SK-N-MC (cell line): Measurements from ENCODE around the gene DNAJB11.
A peak's percentile ranks its signal among the peaks of the same experiment; 100 is the strongest.
"Not testable (repeated sequence)": the region's sequence is repeated elsewhere in the genome, so short reads cannot be mapped to it uniquely, and the experiment has no call there.

ENCODE experiments used
- DNase-seq: peaks from one replicate; pipeline ENCODE4 v3.0.0-alpha.2; 2011; ENCODE audit warnings: low read depth, low spot score
- H3K27ac ChIP-seq: fragments of 200-600 bp; sonication (generic); 2 replicates; pipeline ENCODE4 v1.5.1; 2016; ENCODE audit warnings: mixed run types
- H3K36me3 ChIP-seq: fragments of 200-600 bp; sonication (generic); 2 replicates; pipeline ENCODE4 v1.6.1; 2017; ENCODE audit warnings: antibody characterized with exemption, low read length, mixed read lengths; ENCODE audit not compliant: insufficient read depth
- H3K4me3 ChIP-seq: fragments of 200-600 bp; sonication (generic); 2 replicates; pipeline ENCODE4 v1.5.1; 2016
- H3K9ac ChIP-seq: fragments of 200-600 bp; sonication (generic); 2 replicates; pipeline ENCODE4 v1.8.0; 2017; ENCODE audit warnings: mixed run types, mixed read lengths; ENCODE audit not compliant: insufficient read length
- H3K9me3 ChIP-seq: fragments of 200-600 bp; sonication (generic); 2 replicates; pipeline ENCODE4 v1.6.1; 2017; ENCODE audit warnings: low read depth, mild to moderate bottlenecking, antibody characterized with exemption, low read length, moderate library complexity, mixed read lengths
- EZH2 ChIP-seq: fragments of 200-600 bp; sonication (generic); IDR thresholded peaks from one replicate; pipeline ENCODE4 v1.6.1; 2017; ENCODE audit warnings: antibody characterized with exemption
- FOXP2 ChIP-seq: optimal IDR thresholded peaks from 2 replicates; pipeline ENCODE3; 2011; ENCODE audit warnings: mild to moderate bottlenecking, moderate library complexity; ENCODE audit not compliant: insufficient read depth; ENCODE audit errors: extremely low read length, control extremely low read depth
- POLR2AphosphoS5 ChIP-seq: IDR thresholded peaks from 2 replicates; pipeline ENCODE4 v1.6.1; 2012; ENCODE audit warnings: mild to moderate bottlenecking, low read depth, low read length, borderline replicate concordance

DNAJB11 gene

GRCh38 chr3:186569779-186570095 is 783 bp upstream of the DNAJB11 start:
- no peaks in the 10 kb centered on the region for H3K9me3 ChIP-seq
- H3K4me3 ChIP-seq = peak overlapping the region; percentile 97
- H3K9ac ChIP-seq = peak overlapping the region; percentile 90
- no peak for DNase-seq
- H3K36me3 ChIP-seq = peaks cover 26% of the 10 kb centered on the region
- TF ChIP-seq FOXP2 (no peak), EZH2 (no peak)
- peak overlapping the region; percentile 51; the same call in 1 of the 2 replicates for H3K27ac ChIP-seq

- TF ChIP-seq FOXP2 (no peak), POLR2AphosphoS5 (no peak), EZH2 (no peak)
- peak overlapping the region; percentile 97 for H3K4me3 ChIP-seq
- no peak for DNase-seq
These were observed 572 bp downstream of the DNAJB11 start for GRCh38 chr3:186570941-186571643.

GRCh38 chr3:186571644-186572013 is 1.1 kb downstream of the DNAJB11 start:
- Histone ChIP-seq H3K4me3 (peak overlapping the region; percentile 97), H3K9me3 (no peaks in the 10 kb centered on the region), H3K9ac (peak overlapping the region; percentile 93), H3K36me3 (peaks cover 45% of the 10 kb centered on the region), H3K27ac (no peak overlapping the region)
- no peak for TF ChIP-seq FOXP2
- no peak for DNase-seq

More at GRCh38 chr3:186570941-186571643, 572 bp downstream of the DNAJB11 start:
- peak overlapping the region; percentile 47; the same call in 1 of the 2 replicates for H3K27ac ChIP-seq
- peaks cover 40% of the 10 kb centered on the region for H3K36me3 ChIP-seq
- no peaks in the 10 kb centered on the region for H3K9me3 ChIP-seq
- peak overlapping the region; percentile 93 for H3K9ac ChIP-seq

GRCh38 chr3:186577521-186577920 is 7.0 kb downstream of the DNAJB11 start:
- no peak for TF ChIP-seq POLR2AphosphoS5
- no peak for TF ChIP-seq FOXP2
- no peak for TF ChIP-seq EZH2
- H3K9me3 ChIP-seq = no peaks in the 10 kb centered on the region
- no peak for DNase-seq
- H3K27ac ChIP-seq = no peak overlapping the region
- H3K4me3 ChIP-seq = no peak overlapping the region
- peaks cover 89% of the 10 kb centered on the region for H3K36me3 ChIP-seq
- no peak overlapping the region for H3K9ac ChIP-seq

- Histone ChIP-seq H3K9ac (no peak overlapping the region), H3K36me3 (peaks cover 91% of the 10 kb centered on the region), H3K9me3 (no peaks in the 10 kb centered on the region), H3K27ac (no peak overlapping the region), H3K4me3 (no peak overlapping the region)
- TF ChIP-seq FOXP2 (no peak), POLR2AphosphoS5 (no peak), EZH2 (no peak)
- no peak for DNase-seq
These were observed 10.3 kb downstream of the DNAJB11 start for GRCh38 chr3:186580785-186581184.

- no peak overlapping the region for H3K27ac ChIP-seq
- no peak overlapping the region for H3K9ac ChIP-seq
- H3K9me3 ChIP-seq = no peaks in the 10 kb centered on the region
- peaks cover 77% of the 10 kb centered on the region for H3K36me3 ChIP-seq
- no peak overlapping the region for H3K4me3 ChIP-seq
- TF ChIP-seq EZH2 (no peak), FOXP2 (no peak), POLR2AphosphoS5 (no peak)
- DNase-seq = no peak
These were observed 12.0 kb downstream of the DNAJB11 start for GRCh38 chr3:186582541-186582940.

- DNase-seq = no peak
- Histone ChIP-seq H3K36me3 (peaks cover 70% of the 10 kb centered on the region), H3K9ac (no peak overlapping the region), H3K4me3 (no peak overlapping the region), H3K9me3 (no peaks in the 10 kb centered on the region), H3K27ac (no peak overlapping the region)
- TF ChIP-seq FOXP2 = no peak
- TF ChIP-seq EZH2 = no peak
- no peak for TF ChIP-seq POLR2AphosphoS5
These were observed 13.3 kb downstream of the DNAJB11 start for GRCh38 chr3:186583831-186584230.

GRCh38 chr3:186586245-186586644 is 15.7 kb downstream of the DNAJB11 start:
- peaks cover 49% of the 10 kb centered on the region for H3K36me3 ChIP-seq
- not testable (repeated sequence) for DNase-seq, H3K9me3 ChIP-seq, H3K9ac ChIP-seq, H3K4me3 ChIP-seq, H3K27ac ChIP-seq

GRCh38 chr3:186587183-186587582 is 16.7 kb downstream of the DNAJB11 start:
- Histone ChIP-seq H3K36me3 (peaks cover 40% of the 10 kb centered on the region), H3K9ac (no peak overlapping the region), H3K9me3 (no peaks in the 10 kb centered on the region), H3K27ac (no peak overlapping the region), H3K4me3 (no peak overlapping the region)
- TF ChIP-seq POLR2AphosphoS5 = no peak
- TF ChIP-seq EZH2 = no peak
- TF ChIP-seq FOXP2 = no peak
- no peak for DNase-seq

- no peaks in the 10 kb centered on the region for H3K9me3 ChIP-seq
- peaks cover 25% of the 10 kb centered on the region for H3K36me3 ChIP-seq
- H3K27ac ChIP-seq = no peak overlapping the region
- peak overlapping the region; percentile 16 for H3K9ac ChIP-seq
- H3K4me3 ChIP-seq = no peak overlapping the region
- DNase-seq = no peak
- TF ChIP-seq FOXP2 (no peak), POLR2AphosphoS5 (no peak), EZH2 (no peak)
These were observed 18.1 kb downstream of the DNAJB11 start for GRCh38 chr3:186588632-186589031.
